Endothelial cell of umbilical vein (primary cell): ENCODE results near the gene MYH15. TPM values are rescaled to one million over a fixed set of nuclear protein-coding genes. Genes with fewer than 3 reads are reported as not detected.

Experiments
- BruUV-seq: library from RNA; stranded (reverse); fragments of 400-500 nt; replicated peaks from 2 replicates; lab custom pipeline; 2021; lab: Mats Ljungman, UMichigan
- CTCF ChIA-PET: fragments of 300-600, 350-600 bp; sonication (Branson Sonifier 250); formaldehyde crosslinking; loops from one replicate; lab custom pipeline; 2021; ENCODE audit warnings: antibody characterized with exemption, inconsistent platforms; lab: Charles Lee
- POLR2A ChIA-PET: fragments of 300-600, 350-600 bp; sonication (Branson Sonifier 250); formaldehyde crosslinking; loops from one replicate; lab custom pipeline; 2021; ENCODE audit warnings: antibody characterized with exemption, inconsistent platforms; lab: Charles Lee
- DNase-seq: peaks from one replicate; pipeline ENCODE4 v3.0.0-alpha.2; 2011; ENCODE audit warnings: low read depth, low spot score
- FAIRE-seq: peaks from 2 replicates; lab custom pipeline; 2011; peaks lifted over from hg19 to GRCh38; lab: Jason Lieb, UNC
- H2AFZ ChIP-seq: 2 replicates; pipeline ENCODE4 v1.6.0; 2012; ENCODE audit warnings: low read depth, low read length, control low read depth, inconsistent platforms
- H3K27ac ChIP-seq: 2 replicates; pipeline ENCODE4 v1.5.1; 2011; ENCODE audit warnings: low read depth, mild to moderate bottlenecking, control low read depth, low read length, moderate library complexity; ENCODE audit not compliant: insufficient read depth
- H3K27me3 ChIP-seq, 2 experiments: 2 replicates each; pipeline versions ENCODE4 v1.6.0 to v1.6.1; 2011; ENCODE audit warnings: low read length in 2 of 2, mixed read lengths in 1 of 2; ENCODE audit not compliant: control insufficient read depth in 2 of 2, insufficient read depth in 2 of 2
- H3K36me3 ChIP-seq, 2 experiments: 2 replicates in 1 of 2; 3 replicates in 1 of 2; pipeline ENCODE4 v1.5.1; 2011; ENCODE audit warnings: low read length in 2 of 2, mild to moderate bottlenecking in 1 of 2, moderate library complexity in 1 of 2; ENCODE audit not compliant: control insufficient read depth in 2 of 2, insufficient read depth in 2 of 2; ENCODE audit errors: extremely low read depth in 1 of 2
- H3K4me1 ChIP-seq: 3 replicates; pipeline ENCODE4 v1.5.1; 2011; ENCODE audit warnings: mild to moderate bottlenecking, low read length; ENCODE audit not compliant: control insufficient read depth, insufficient read depth; ENCODE audit errors: extremely low read depth
- H3K4me2 ChIP-seq: 2 replicates; pipeline ENCODE4 v1.6.1; 2011; ENCODE audit warnings: low read length, control low read depth, mixed read lengths; ENCODE audit not compliant: insufficient read depth
- H3K4me3 ChIP-seq, 3 experiments: fragments of 200-600 bp in 1 of 3; sonication (generic), shearing (Covaris generic) in 1 of 3; replicated peaks in 1 of 3; 2 replicates each; pipeline ENCODE4 v1.5.1; 2011 to 2016; ENCODE audit warnings: control low read depth in 3 of 3, low read length in 3 of 3, mild to moderate bottlenecking in 2 of 3, inconsistent platforms in 1 of 3, low read depth in 1 of 3, moderate library complexity in 1 of 3; ENCODE audit not compliant: insufficient read depth in 1 of 3
- H3K79me2 ChIP-seq: 2 replicates; pipeline ENCODE4 v1.6.0; 2012; ENCODE audit warnings: low read length, inconsistent platforms; ENCODE audit not compliant: control insufficient read depth, insufficient read depth
- H3K9ac ChIP-seq: replicated peaks from 2 replicates; pipeline ENCODE3; 2011; ENCODE audit warnings: low read length, control low read depth; ENCODE audit not compliant: insufficient read depth; ENCODE audit errors: extremely low read depth
- H3K9me1 ChIP-seq: replicated peaks from 3 replicates; pipeline ENCODE4 v1.6.0; 2011; ENCODE audit warnings: mild to moderate bottlenecking, low read length; ENCODE audit not compliant: control insufficient read depth, insufficient read depth; ENCODE audit errors: extremely low read depth
- H3K9me3 ChIP-seq: replicated peaks from 2 replicates; pipeline ENCODE4 v1.5.1; 2012; ENCODE audit warnings: low read length, inconsistent platforms; ENCODE audit not compliant: control insufficient read depth, insufficient read depth
- H4K20me1 ChIP-seq: replicated peaks from 2 replicates; pipeline ENCODE3; 2011; ENCODE audit warnings: mild to moderate bottlenecking, low read length; ENCODE audit not compliant: control insufficient read depth, insufficient read depth; ENCODE audit errors: extremely low read depth
- CTCF ChIP-seq, 2 donors: IDR thresholded peaks; 1 replicate in 1 of 2; 2 replicates in 1 of 2; pipeline ENCODE4 v1.5.1; 2011; ENCODE audit warnings: low read length in 2 of 2, mild to moderate bottlenecking in 2 of 2, moderate library complexity in 2 of 2, control low read depth in 1 of 2, inconsistent platforms in 1 of 2, low read depth in 1 of 2; ENCODE audit not compliant: insufficient read depth in 1 of 2; ENCODE audit errors: extremely low read depth in 1 of 2
- EZH2 ChIP-seq: IDR thresholded peaks from 2 replicates; pipeline ENCODE4 v1.6.1; 2012; ENCODE audit warnings: borderline replicate concordance, low read depth, mild to moderate bottlenecking, moderate library complexity, low read length, inconsistent platforms; ENCODE audit not compliant: severe bottlenecking
- FOS ChIP-seq: IDR thresholded peaks from 2 replicates; pipeline ENCODE4 v1.6.1; 2011; ENCODE audit warnings: mild to moderate bottlenecking, low read length, moderate library complexity, borderline replicate concordance; ENCODE audit not compliant: insufficient read depth
- GATA2 ChIP-seq: IDR thresholded peaks from 2 replicates; pipeline ENCODE4 v1.7.0; 2011; ENCODE audit warnings: low read depth, mild to moderate bottlenecking, moderate library complexity, mixed read lengths, low read length; ENCODE audit not compliant: insufficient read length, insufficient read depth
- JUN ChIP-seq: IDR thresholded peaks from 2 replicates; pipeline ENCODE4 v1.6.1; 2011; ENCODE audit warnings: borderline replicate concordance, low read depth; ENCODE audit not compliant: insufficient read length, insufficient read depth
- MYC ChIP-seq: IDR thresholded peaks from one replicate; pipeline ENCODE4 v1.6.1; 2011; ENCODE audit warnings: mild to moderate bottlenecking, low read depth, low read length
- POLR2A ChIP-seq: IDR thresholded peaks from 2 replicates; pipeline ENCODE4 v1.6.1; 2012; ENCODE audit warnings: low read depth, mild to moderate bottlenecking, control low read depth, low read length
- POLR2AphosphoS5 ChIP-seq: IDR thresholded peaks from 2 replicates; pipeline ENCODE4 v1.6.1; 2012; ENCODE audit warnings: low read depth, mild to moderate bottlenecking, control low read depth, low read length, moderate library complexity; ENCODE audit not compliant: insufficient read depth
- dilution Hi-C: fragments of 300-500 bp; cut with MboI; formaldehyde crosslinking; loops from one replicate; pipeline ENCODE4 v1.15.0; 2019; ENCODE audit warnings: low sequenced_read_pairs; ENCODE audit not compliant: extremely low pct_ligation_motif_present
- intact Hi-C: fragments of 100-400 bp; cut with micrococcal nuclease; formaldehyde crosslinking; loops from one replicate; pipeline ENCODE4 v1.10.0; 2022
- polyA plus RNA-seq, 4 experiments: library from polyadenylated mRNA; depleted of rRNA in 3 of 4; stranded (reverse) in 3 of 4; unstranded in 1 of 4; fragments of >200 nt; gene quantifications; 2 replicates each; pipeline versions ENCODE4 v1.2.1 to v1.2.3, GENCODE V29; 2011 to 2012; ENCODE audit warnings: missing spikeins in 1 of 4
- total RNA-seq: library from RNA; stranded (reverse); gene quantifications from 2 replicates; pipeline ENCODE4 v1.2.3, GENCODE V29; 2021
- TF ChIP-seq, protein P1 (sequence below): IDR thresholded peaks from 2 replicates; pipeline ENCODE4 v1.6.1; 2011; ENCODE audit not compliant: insufficient read depth, insufficient read length

The MYH15 gene
- total and polyA plus RNA-seq, 2 donors (not counting 3 experiments of a cell fraction or from before 2014, with no cell fraction given) = 0.27 TPM; not detected in 1

DNA sequence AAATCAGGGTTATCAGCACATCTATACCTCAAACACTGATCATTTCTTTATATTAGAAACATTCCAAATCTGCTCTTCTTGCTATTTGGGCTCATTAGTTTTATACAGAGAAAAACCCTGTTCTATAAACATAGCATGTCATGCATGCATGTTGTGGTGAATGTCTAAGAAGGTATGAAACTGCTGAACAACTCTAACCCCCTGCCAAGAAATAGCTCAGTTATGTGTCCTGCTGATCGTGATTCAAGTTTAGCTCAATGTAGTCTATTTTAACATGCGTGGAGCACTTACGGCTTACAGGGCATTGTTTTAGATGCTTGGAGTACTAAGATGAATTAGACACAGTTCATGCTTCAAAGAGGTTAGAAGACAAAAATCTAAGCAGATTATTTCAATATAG, 35.8 kb downstream of the MYH15 start:
- Histone ChIP-seq H3K4me2 (no peak overlapping the region), H3K36me3 (no peaks in the 10 kb centered on the region), H3K9ac (no peak overlapping the region), H3K9me1 (no peaks in the 10 kb centered on the region), H4K20me1 (no peaks in the 10 kb centered on the region), H3K27ac (no peak overlapping the region), H3K4me1 (peaks cover 19% of the 10 kb centered on the region), H3K27me3 (no peaks in the 10 kb centered on the region), H3K9me3 (no peaks in the 10 kb centered on the region), H2AFZ (no peak overlapping the region), H3K79me2 (no peaks in the 10 kb centered on the region), H3K4me3 (no peak overlapping the region)
- DNase-seq (no peak), FAIRE-seq (no peak)
- TF ChIP-seq, protein P1, sequence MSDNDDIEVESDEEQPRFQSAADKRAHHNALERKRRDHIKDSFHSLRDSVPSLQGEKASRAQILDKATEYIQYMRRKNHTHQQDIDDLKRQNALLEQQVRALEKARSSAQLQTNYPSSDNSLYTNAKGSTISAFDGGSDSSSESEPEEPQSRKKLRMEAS = no peak
- TF ChIP-seq MYC (no peak), GATA2 (no peak), EZH2 (no peak), CTCF (IDR thresholded peaks at IDR 0.05; ENCODE audit: extremely low read depth in 1 of 2, insufficient read depth in 1 of 2, low read depth in 1 of 2, low read length in 2 of 2) (no peak), FOS (no peak), POLR2AphosphoS5 (no peak), JUN (no peak), POLR2A (no peak)
- BruUV-seq = no TSS peak
- POLR2A ChIA-PET = interaction anchor here (0.6 kb wide), 1 partner anchor 237 kb away, joined by 6 read pairs; no protein-coding TSS in a partner anchor
- CTCF ChIA-PET = interaction anchor here (0.7 to 3.6 kb wide), 9 partner anchors 13 to 814 kb away, joined by 3 to 24 read pairs (median 5); no protein-coding TSS in a partner anchor
- dilution Hi-C loops (no loop called here), intact Hi-C loops (loop anchor here (10.0 kb wide), 1 partner anchor 130 kb away; no protein-coding TSS in a partner anchor)
